ENCODE measurements around the gene CDC37L1.

DNA sequence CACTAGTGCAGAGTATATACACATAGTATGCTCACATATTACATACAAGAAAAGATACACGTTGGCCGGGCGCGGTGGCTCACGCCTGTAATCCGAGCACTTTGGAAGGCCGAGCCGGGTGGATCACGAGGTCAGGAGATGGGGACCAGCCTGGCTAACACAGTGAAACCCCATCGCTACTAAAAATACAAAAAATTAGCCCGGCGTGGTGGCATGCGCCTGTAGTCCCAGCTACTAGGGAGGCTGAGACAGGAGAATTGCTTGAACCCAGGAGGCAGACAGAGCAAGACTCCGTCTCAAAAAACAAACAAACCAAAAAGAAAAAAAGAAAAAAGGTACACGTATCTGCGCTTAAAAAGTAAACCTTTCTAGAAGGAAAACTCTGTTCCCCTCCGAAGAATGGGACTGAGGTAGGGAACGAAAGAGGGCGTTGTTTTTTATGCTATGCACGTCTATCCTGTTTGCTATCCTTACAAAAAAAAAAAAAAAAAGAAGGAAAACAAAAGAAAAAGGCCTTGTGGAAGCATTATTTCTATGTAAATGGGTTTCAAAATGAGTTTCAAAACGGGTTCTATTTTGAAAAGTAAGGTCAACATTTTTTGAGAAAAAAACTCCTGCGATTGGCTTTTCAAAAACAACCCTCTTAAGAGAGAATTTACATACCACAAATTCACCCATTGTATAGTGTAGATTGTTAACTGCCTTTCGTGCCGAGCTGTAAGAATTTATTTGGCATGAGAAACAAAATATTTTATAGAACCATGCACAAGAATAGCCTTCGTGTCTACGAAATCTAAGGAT is 60.4 kb downstream of the CDC37L1 start:
- TF ChIP-seq, protein P1, sequence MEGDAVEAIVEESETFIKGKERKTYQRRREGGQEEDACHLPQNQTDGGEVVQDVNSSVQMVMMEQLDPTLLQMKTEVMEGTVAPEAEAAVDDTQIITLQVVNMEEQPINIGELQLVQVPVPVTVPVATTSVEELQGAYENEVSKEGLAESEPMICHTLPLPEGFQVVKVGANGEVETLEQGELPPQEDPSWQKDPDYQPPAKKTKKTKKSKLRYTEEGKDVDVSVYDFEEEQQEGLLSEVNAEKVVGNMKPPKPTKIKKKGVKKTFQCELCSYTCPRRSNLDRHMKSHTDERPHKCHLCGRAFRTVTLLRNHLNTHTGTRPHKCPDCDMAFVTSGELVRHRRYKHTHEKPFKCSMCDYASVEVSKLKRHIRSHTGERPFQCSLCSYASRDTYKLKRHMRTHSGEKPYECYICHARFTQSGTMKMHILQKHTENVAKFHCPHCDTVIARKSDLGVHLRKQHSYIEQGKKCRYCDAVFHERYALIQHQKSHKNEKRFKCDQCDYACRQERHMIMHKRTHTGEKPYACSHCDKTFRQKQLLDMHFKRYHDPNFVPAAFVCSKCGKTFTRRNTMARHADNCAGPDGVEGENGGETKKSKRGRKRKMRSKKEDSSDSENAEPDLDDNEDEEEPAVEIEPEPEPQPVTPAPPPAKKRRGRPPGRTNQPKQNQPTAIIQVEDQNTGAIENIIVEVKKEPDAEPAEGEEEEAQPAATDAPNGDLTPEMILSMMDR (conservative IDR thresholded peaks at IDR 0.05 in 1 of 2, IDR thresholded peaks at IDR 0.05 in 1 of 2; ENCODE audit: extremely low read depth in 1 of 2, insufficient read depth in 1 of 2, low read depth in 1 of 2, low read length in 2 of 2), result no peak
- TF ChIP-seq EZH2 (IDR thresholded peaks at IDR 0.05; ENCODE audit: borderline replicate concordance, low read length), result no peak

Data from mammary epithelial cell (primary cell).